ENCODE measurements around the gene BANK1.

- TF ChIP-seq CTCF (IDR thresholded peaks at IDR 0.05): no peak
- TF ChIP-seq POLR2AphosphoS5 (IDR thresholded peaks at IDR 0.05): no peak
- TF ChIP-seq POLR2A (IDR thresholded peaks at IDR 0.05): no peak
- no peak for TF ChIP-seq EP300 (IDR thresholded peaks at IDR 0.05)
These were observed 44.8 kb downstream of the BANK1 start for GRCh38 chr4:101835121-101835904.
